T-helper 9 cell (primary cell): ENCODE results near the gene ASCC3.
"Not testable (repeated sequence)": the region's sequence is repeated elsewhere in the genome, so short reads cannot be mapped to it uniquely, and the experiment has no call there.

Experiments
- DNase-seq: peaks from one replicate; pipeline ENCODE4 v3.0.0-alpha.2; 2020

ASCC3 gene

GRCh38 chr6:100803264-100804045 is 77.7 kb downstream of the ASCC3 start:
- no peak for DNase-seq

- DNase-seq, result no peak
Observed at GRCh38 chr6:100801036-100801435, 80.1 kb downstream of the ASCC3 start.

- DNase-seq, result no peak
Observed at GRCh38 chr6:100796049-100796823, 84.9 kb downstream of the ASCC3 start.

GRCh38 chr6:100790084-100790483 is 91.0 kb downstream of the ASCC3 start:
- DNase-seq, result no peak

- no peak for DNase-seq
Observed at GRCh38 chr6:100785982-100786381, 95.1 kb downstream of the ASCC3 start.

GRCh38 chr6:100780648-100781047 is 100.5 kb downstream of the ASCC3 start:
- DNase-seq, result no peak

GRCh38 chr6:100775667-100776066 is 105.5 kb downstream of the ASCC3 start:
- DNase-seq, result no peak

- DNase-seq, result no peak
Observed at GRCh38 chr6:100774681-100775080, 106.4 kb downstream of the ASCC3 start.

GRCh38 chr6:100768816-100769351 is 112.2 kb downstream of the ASCC3 start:
- DNase-seq, result no peak

GRCh38 chr6:100763617-100764241 is 117.4 kb downstream of the ASCC3 start:
- no peak for DNase-seq

GRCh38 chr6:100761841-100762240 is 119.3 kb downstream of the ASCC3 start:
- DNase-seq, result no peak

- DNase-seq, result not testable (repeated sequence)
Observed at GRCh38 chr6:100758386-100758785, 122.7 kb downstream of the ASCC3 start.

- no peak for DNase-seq
Observed at GRCh38 chr6:100753421-100753820, 127.7 kb downstream of the ASCC3 start.

- DNase-seq, result no peak
Observed at GRCh38 chr6:100751590-100751989, 129.5 kb downstream of the ASCC3 start.

GRCh38 chr6:100745419-100746041 is 135.6 kb downstream of the ASCC3 start:
- no peak for DNase-seq

- no peak for DNase-seq
Observed at GRCh38 chr6:100740439-100740838, 140.7 kb downstream of the ASCC3 start.

- DNase-seq, result not testable (repeated sequence)
Observed at GRCh38 chr6:100737720-100738119, 143.4 kb downstream of the ASCC3 start.

- DNase-seq, result no peak
Observed at GRCh38 chr6:100731411-100731810, 149.7 kb downstream of the ASCC3 start.

GRCh38 chr6:100730001-100730980 is 150.8 kb downstream of the ASCC3 start:
- no peak for DNase-seq

- no peak for DNase-seq
Observed at GRCh38 chr6:100726666-100727065, 154.5 kb downstream of the ASCC3 start.

GRCh38 chr6:100724696-100725095 is 156.4 kb downstream of the ASCC3 start:
- no peak for DNase-seq

- no peak for DNase-seq
Observed at GRCh38 chr6:100724222-100724621, 156.9 kb downstream of the ASCC3 start.
